OCI-M1 (cell line): Measurements from ENCODE around the gene LTBP1.
A peak's percentile ranks its signal among the peaks of the same experiment; 100 is the strongest.

Source experiments
- DNase-seq: peaks from one replicate; lab custom pipeline; 2025; lab: John Stamatoyannopoulos, UW

Gene LTBP1

GRCh38 chr2:32932825-32933755 lies 13.7 kb upstream of the LTBP1 start:
- peak; percentile 36 for DNase-seq

GRCh38 chr2:32933756-32934095 lies 13.0 kb upstream of the LTBP1 start:
- no peak for DNase-seq

- no peak for DNase-seq
These were observed 8.9 kb upstream of the LTBP1 start for GRCh38 chr2:32937602-32938448.

GRCh38 chr2:32938934-32939333 lies 7.8 kb upstream of the LTBP1 start:
- no peak for DNase-seq

GRCh38 chr2:32940316-32940997 lies 6.3 kb upstream of the LTBP1 start:
- DNase-seq: peak; percentile 3

- no peak for DNase-seq
These were observed 4.6 kb upstream of the LTBP1 start for GRCh38 chr2:32941944-32942690.

- DNase-seq: no peak
These were observed 3.8 kb upstream of the LTBP1 start for GRCh38 chr2:32942793-32943485.

- DNase-seq: no peak
These were observed 1.5 kb upstream of the LTBP1 start for GRCh38 chr2:32945286-32945685.

GRCh38 chr2:32947076-32947483 lies 327 bp downstream of the LTBP1 start:
- DNase-seq: no peak

- DNase-seq: no peak
These were observed 861 bp downstream of the LTBP1 start for GRCh38 chr2:32947484-32948143.

GRCh38 chr2:32948266-32948665 lies 1.5 kb downstream of the LTBP1 start:
- DNase-seq: no peak

GRCh38 chr2:32949260-32949659 lies 2.5 kb downstream of the LTBP1 start:
- DNase-seq: no peak

GRCh38 chr2:32951672-32952071 lies 4.9 kb downstream of the LTBP1 start:
- no peak for DNase-seq

- DNase-seq: no peak
These were observed 6.2 kb downstream of the LTBP1 start for GRCh38 chr2:32952761-32953476.

- no peak for DNase-seq
These were observed 7.5 kb downstream of the LTBP1 start for GRCh38 chr2:32954206-32954605.

- no peak for DNase-seq
These were observed 12.1 kb downstream of the LTBP1 start for GRCh38 chr2:32958821-32959220.

GRCh38 chr2:32960238-32960637 lies 13.5 kb downstream of the LTBP1 start:
- DNase-seq: no peak

- DNase-seq: peak; percentile 68
These were observed 14.1 kb downstream of the LTBP1 start for GRCh38 chr2:32960647-32961403.

GRCh38 chr2:32962690-32963089 lies 15.9 kb downstream of the LTBP1 start:
- no peak for DNase-seq
